GM06990 (cell line): ENCODE measurements around the gene CYP2R1.
"Not testable (repeated sequence)": the region's sequence is repeated elsewhere in the genome, so short reads cannot be mapped to it uniquely, and the experiment has no call there.

ENCODE experiments used
- DNase-seq: peaks from one replicate; pipeline ENCODE4 v3.0.0-alpha.2; 2011; ENCODE audit not compliant: insufficient read length; ENCODE audit errors: extremely low read depth
- H3K27me3 ChIP-seq: replicated peaks from 2 replicates; pipeline ENCODE4 v1.6.0; 2011; ENCODE audit warnings: low read length; ENCODE audit not compliant: control insufficient read depth, insufficient read depth
- H3K36me3 ChIP-seq: 2 replicates; pipeline ENCODE4 v1.5.1; 2011; ENCODE audit warnings: low read length; ENCODE audit not compliant: control insufficient read depth, insufficient read depth
- H3K4me3 ChIP-seq: replicated peaks from 2 replicates; pipeline ENCODE4 v1.5.1; 2011; ENCODE audit warnings: low read depth, mild to moderate bottlenecking, control low read depth, low read length
- CTCF ChIP-seq: IDR thresholded peaks from 2 replicates; pipeline ENCODE4 v1.5.1; 2011; ENCODE audit warnings: low read length, control low read depth, mild to moderate bottlenecking, inconsistent platforms; ENCODE audit not compliant: insufficient read depth, poor library complexity, severe bottlenecking

Gene CYP2R1

DNA sequence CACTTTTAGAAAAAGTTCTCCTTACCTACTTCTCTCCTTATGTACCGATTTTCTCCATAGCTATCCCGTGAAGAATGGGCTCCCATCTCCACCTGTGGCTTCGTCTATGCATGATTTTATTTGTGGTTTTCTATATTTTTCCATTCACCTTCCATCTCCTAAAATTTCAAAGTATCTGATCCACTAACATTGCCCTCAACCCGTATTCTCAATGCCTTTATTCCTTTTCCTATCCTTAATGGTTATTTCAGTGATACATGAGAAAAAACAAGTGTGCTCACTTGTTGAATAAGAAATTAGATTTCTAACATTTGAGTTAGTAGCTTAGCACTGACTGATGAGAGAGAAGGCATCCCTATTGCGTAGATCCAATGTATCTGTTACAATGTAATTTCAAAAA, 16.9 kb downstream of the CYP2R1 start:
- no peak for DNase-seq
- Histone ChIP-seq H3K4me3 (no peak overlapping the region), H3K27me3 (no peaks in the 10 kb centered on the region), H3K36me3 (no peaks in the 10 kb centered on the region)
- no peak for TF ChIP-seq CTCF

- DNase-seq: no peak
- no peak overlapping the region for H3K4me3 ChIP-seq
- TF ChIP-seq CTCF: no peak
- no peaks in the 10 kb centered on the region for H3K27me3 ChIP-seq
- no peaks in the 10 kb centered on the region for H3K36me3 ChIP-seq
Measured at GRCh38 chr11:14873632-14874031, 18.4 kb downstream of the CYP2R1 start.

GRCh38 chr11:14872032-14872431, 20.0 kb downstream of the CYP2R1 start:
- Histone ChIP-seq H3K36me3 (no peaks in the 10 kb centered on the region), H3K4me3 (no peak overlapping the region), H3K27me3 (no peaks in the 10 kb centered on the region)
- no peak for TF ChIP-seq CTCF
- no peak for DNase-seq

GRCh38 chr11:14863775-14864174, 28.3 kb downstream of the CYP2R1 start:
- H3K4me3 ChIP-seq, H3K36me3 ChIP-seq, DNase-seq, H3K27me3 ChIP-seq: not testable (repeated sequence)

DNA sequence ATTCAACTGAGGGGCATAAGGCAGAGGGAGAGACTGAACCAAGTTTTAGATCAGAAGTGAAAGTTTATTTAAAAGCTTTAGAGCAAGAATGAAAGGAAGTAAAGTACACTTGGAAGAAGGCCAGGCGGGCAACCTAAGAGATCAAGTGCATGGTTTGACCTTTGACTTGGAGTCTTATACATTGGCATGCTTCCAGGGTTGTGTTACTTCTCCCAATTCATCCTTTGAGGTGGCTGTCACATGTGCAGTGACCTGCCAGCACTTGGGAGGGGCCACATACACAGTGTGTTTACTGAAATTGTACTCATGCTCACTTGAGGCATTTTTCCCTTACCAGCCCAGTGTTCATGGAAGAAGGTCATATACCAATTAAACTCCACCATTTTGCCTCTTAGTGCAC, 30.4 kb downstream of the CYP2R1 start:
- TF ChIP-seq CTCF: no peak
- H3K4me3 ChIP-seq: no peak overlapping the region
- no peaks in the 10 kb centered on the region for H3K27me3 ChIP-seq
- no peak for DNase-seq
- H3K36me3 ChIP-seq: no peaks in the 10 kb centered on the region

DNA sequence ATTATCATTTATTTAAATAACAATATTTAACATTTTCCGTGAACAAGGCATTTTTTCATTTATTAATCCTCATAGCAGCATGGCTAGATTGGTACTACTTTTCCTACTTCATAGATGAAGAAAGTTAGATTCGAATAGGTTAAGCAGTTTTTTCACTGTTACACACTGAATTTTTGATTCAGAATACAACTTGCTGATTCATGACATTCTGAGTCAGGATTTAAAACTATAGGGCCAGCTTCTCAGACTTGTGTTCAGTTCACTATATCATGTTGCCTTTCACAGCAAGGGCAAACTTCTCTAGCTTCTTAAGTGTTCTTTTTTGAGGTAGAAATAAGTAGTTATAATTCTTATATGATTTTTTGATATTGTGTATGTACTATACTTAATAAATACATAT, 31.5 kb downstream of the CYP2R1 start:
- Histone ChIP-seq H3K4me3 (no peak overlapping the region), H3K27me3 (no peaks in the 10 kb centered on the region), H3K36me3 (no peaks in the 10 kb centered on the region)
- no peak for DNase-seq
- TF ChIP-seq CTCF: no peak
